GM19043 (cell line): Measurements from ENCODE around the gene DNAH14.
"Not testable (repeated sequence)": the region's sequence is repeated elsewhere in the genome, so short reads cannot be mapped to it uniquely, and the experiment has no call there.

Source experiments
- ATAC-seq: cut with Tn5 transposase; IDR thresholded peaks from one replicate; pipeline ENCODE4 v1.9.1; 2021; ENCODE audit warnings: low read depth; ENCODE audit not compliant: unreplicated experiment

The DNAH14 gene

GRCh38 chr1:225137976-225138375 lies 208.5 kb downstream of the DNAH14 start:
- ATAC-seq, result no peak

GRCh38 chr1:225143001-225143400 lies 213.5 kb downstream of the DNAH14 start:
- ATAC-seq, result no peak

GRCh38 chr1:225146478-225146877 lies 217.0 kb downstream of the DNAH14 start:
- no peak for ATAC-seq

GRCh38 chr1:225147791-225148190 lies 218.3 kb downstream of the DNAH14 start:
- ATAC-seq, result not testable (repeated sequence)

DNA sequence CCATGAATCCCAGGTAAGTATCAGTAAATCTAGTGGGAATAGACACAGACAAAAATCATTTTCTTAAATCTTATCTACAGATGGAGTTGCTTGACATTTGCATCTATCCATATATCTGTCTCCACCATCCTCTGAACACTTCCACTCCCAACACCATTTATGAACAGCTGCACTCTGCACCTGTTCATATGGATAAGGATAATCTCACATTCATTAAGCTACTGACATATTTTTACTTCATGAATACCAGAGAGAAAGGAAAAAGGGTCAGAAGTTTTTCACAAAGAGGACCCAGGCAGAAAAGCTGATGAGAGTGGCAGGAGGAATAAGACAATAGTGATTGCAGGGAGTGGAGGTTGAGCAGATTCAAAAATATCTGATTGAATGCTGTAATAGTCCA lies 222.6 kb downstream of the DNAH14 start:
- ATAC-seq, result no peak

- ATAC-seq, result no peak
Measured at GRCh38 chr1:225155555-225155954, 226.1 kb downstream of the DNAH14 start.

DNA sequence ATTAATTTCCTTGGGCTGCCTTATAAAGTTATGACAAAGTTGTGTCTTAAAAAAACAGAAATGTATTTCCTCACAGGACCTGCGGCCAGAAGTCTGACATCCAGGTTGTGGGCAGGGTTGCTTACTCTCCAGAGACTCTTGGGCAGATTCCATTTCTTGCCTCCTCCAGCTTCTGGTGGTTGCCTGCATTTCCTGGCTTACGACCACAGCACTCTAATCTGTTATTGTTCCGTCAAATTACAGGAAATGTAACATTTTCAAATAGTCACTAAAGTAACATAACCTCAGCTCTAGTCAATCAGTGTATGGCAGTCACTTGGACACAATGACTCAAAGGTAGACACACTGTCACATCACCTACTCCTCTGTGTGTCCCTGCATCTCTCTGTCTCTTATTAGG lies 226.8 kb downstream of the DNAH14 start:
- ATAC-seq, result no peak

DNA sequence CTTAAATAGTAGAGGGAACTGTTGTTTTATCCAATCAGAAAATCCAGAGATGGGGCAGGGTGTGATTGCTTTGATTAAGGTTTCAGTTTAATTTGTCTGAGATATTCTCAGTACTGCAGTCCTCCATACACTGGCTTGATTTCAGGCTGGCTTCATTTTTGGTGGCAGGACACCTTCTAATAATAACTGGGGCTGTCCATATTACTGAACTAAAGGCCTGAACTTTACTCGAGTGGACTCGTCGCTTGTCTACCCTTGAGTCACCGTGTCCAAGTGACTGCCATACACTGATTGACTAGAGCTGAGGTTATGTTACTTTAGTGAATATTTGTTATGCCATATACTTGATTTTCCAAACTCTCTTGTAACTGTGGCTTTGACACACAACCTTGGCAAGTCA lies 228.8 kb downstream of the DNAH14 start:
- no peak for ATAC-seq

DNA sequence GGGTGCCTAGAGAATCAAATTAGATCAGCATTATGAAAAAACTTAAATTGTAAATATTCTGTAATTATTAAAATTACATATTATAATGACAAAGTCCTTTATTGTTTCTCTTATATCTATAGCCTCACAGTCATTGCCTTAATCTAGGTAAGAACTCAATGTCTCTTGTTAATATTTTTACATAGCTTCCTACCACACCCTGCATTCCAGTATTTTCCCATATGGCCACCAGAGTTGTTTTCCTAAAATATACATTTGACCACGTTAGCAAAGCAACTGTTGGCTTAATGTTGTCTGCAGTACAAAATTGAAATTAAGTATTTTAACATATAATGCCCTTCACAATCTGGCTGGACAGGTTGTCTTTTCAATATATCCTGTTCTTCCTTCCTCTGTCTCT lies 230.3 kb downstream of the DNAH14 start:
- no peak for ATAC-seq

GRCh38 chr1:225177409-225177808 lies 247.9 kb downstream of the DNAH14 start:
- not testable (repeated sequence) for ATAC-seq

GRCh38 chr1:225179686-225180085 lies 250.2 kb downstream of the DNAH14 start:
- ATAC-seq, result no peak

DNA sequence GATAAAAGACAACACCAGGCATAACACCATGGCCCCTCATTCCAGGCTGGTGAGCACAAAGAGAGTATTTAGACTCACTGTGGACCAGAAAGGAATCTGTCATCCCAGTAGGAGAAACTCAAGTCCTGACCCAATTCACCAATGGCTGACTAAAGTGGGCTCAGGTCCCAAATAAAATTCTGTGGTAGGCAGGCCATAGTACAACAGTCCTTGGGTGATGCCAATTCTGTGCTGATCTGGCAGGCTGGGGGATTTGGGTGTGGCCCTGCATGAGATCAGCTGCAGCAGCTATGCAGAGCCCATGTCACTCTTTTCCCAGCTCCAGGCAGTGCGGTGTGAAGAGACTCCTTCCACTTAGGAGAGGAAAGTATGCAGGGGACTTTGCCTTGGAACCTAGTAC lies 253.2 kb downstream of the DNAH14 start:
- no peak for ATAC-seq

DNA sequence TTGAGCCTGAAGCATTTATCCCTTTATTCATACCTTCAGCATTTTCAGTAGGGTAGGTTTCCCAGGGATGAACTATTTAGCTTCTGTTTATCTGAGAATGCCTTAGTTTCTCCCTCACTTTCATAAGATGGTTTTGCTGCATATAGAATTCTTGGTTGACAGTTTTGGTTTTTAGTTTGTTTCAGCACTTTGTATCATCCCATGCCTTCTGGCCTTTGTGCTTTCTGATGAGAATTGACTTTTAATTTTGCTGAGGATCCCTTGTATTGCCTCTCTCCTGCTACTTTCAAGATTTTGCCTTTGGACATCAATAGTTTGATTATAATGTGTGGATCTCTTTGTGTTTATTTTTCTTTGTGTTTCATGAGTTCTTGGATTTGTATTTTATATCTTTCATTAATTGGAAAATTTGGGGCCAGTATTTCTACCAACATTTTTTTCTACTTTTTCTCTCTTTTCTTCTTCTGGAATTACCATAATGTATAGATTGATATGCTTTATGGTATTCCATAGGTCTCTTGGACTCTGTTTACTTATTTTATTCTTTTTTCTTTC lies 261.8 kb downstream of the DNAH14 start:
- ATAC-seq, result no peak

DNA sequence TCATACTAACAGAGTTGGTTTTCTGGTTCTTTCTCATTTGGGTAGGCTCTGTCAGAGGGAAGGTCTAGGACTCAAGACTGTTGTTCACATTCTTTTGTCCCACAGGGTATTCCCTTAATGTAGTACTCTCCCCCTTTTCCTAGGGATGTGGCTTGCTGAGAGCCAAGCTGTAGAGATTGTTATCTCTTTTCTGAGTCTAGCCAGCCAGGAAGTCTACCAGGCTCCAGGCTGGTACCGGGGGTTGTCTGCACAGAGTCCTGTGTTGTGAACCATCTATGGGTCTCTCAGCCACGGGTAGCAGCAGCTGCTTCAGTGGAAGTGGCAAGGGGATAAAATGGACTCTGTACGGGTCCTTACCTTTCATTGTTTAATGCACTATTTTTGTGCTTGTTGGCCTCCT lies 272.0 kb downstream of the DNAH14 start:
- ATAC-seq, result no peak

DNA sequence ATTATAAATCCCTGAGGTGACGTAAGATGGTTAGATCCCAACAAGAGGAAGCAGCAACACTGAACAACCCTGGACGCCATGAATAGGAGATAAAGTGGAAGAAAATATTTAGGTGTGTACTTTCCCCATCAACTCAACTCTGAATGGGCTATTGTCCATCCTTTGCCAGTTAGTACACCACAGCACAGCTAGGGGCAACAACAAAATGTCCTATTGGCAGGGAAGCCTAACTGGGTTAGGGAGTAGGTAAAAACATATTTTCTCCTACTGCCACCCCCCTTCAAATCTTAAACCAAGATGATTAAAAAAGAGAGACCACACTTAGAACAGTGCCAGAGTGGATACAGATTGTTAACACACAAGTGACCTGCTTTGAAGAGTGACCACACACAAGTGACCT lies 278.3 kb downstream of the DNAH14 start:
- no peak for ATAC-seq

GRCh38 chr1:225209153-225209552 lies 279.7 kb downstream of the DNAH14 start:
- ATAC-seq, result no peak

DNA sequence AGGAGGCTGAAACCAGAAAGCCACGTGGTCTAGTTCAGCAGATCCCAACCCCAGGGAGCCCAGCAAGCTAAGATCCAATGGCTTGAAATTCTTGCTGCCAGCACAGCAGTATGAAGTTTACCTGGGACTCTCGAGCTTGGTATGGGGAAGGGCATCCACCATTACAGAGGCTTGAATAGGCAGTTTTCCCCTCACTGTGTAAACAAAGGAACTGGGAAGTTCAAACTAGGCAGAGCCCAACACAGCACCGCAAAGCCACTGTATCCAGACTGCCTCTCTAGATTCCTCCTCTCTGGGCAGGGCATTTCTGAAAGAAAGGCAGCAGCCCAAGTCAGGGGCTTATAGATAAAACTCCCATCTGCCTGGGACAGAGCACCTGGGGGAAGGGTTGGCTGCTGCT lies 280.7 kb downstream of the DNAH14 start:
- ATAC-seq, result not testable (repeated sequence)

DNA sequence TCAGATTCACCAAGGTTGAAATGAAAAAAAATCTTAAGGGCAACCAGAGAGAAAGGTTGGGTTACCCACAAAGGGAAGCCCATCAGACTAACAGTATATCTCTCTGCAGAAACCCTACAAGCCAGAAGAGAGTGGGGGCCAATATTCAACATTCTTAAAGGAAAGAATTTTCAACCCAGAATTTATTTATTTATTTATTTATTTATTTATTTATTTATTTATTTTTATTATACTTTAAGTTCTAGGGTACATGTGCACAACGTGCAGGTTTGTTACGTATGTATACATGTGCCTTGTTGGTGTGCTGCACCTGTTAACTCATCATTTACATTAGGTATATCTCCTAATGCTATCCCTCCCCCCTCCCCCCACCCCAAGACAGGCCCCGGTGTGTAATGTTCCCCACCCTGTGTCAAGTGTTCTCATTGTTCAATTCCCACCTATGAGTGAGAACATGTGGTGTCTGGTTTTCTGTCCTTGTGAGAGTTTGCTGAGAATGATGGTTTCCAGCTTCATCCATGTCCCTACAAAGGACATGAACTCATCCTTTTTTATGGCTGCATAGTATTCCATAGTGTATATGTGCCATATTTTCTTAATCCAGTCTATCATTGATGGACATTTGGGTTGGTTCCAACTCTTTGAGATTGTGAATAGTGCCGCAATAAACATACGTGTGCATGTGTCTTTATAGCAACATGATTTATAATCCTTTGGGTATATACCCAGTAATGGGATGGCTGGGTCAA lies 282.4 kb downstream of the DNAH14 start:
- ATAC-seq, result not testable (repeated sequence)

- no peak for ATAC-seq
Measured at GRCh38 chr1:225224287-225224686, 294.8 kb downstream of the DNAH14 start.

- no peak for ATAC-seq
Measured at GRCh38 chr1:225225681-225226080, 296.2 kb downstream of the DNAH14 start.

GRCh38 chr1:225228871-225229303 lies 299.4 kb downstream of the DNAH14 start:
- ATAC-seq, result no peak

DNA sequence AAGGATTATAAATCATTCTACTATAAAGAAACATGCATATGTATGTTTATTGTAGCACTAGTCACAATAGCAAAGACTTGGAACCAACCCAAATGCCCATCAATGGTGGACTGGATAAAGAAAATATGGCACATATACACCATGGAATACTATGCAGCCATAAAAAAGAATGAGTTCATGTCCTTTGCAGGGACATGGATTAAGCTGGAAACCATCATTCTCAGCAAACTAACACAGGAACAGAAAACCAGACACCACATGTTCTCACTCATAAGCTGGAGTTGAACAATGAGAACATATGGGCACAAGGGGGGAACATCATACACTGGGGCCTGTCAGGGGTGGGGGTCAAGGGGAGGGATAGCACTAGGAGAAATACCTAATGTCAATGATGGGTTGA lies 300.0 kb downstream of the DNAH14 start:
- not testable (repeated sequence) for ATAC-seq
